SHP77 (cell line): Measurements from ENCODE around the gene PDE10A.

Experiments used
- DNase-seq, 2 experiments: peaks; one replicate each; lab custom pipeline; 2025; lab: John Stamatoyannopoulos, UW

Gene PDE10A

GRCh38 chr6:165662749-165663376, at the start of gene PDE10A:
PDE10A (minus strand) TSS chr6:165663241; CDS start chr6:165662811, 430 bp downstream.
- peak; percentile 57 to 62 for DNase-seq

- DNase-seq: no peak
These were observed 46.0 kb upstream of the PDE10A start for GRCh38 chr6:165708985-165709576.

- DNase-seq: no peak
These were observed 44.2 kb upstream of the PDE10A start for GRCh38 chr6:165707067-165707853.

GRCh38 chr6:165705941-165706340, 42.9 kb upstream of the PDE10A start:
- DNase-seq: no peak

GRCh38 chr6:165704045-165704748, 41.2 kb upstream of the PDE10A start:
- DNase-seq: no peak

GRCh38 chr6:165702669-165703068, 39.6 kb upstream of the PDE10A start:
- no peak for DNase-seq

- no peak for DNase-seq
These were observed 38.7 kb upstream of the PDE10A start for GRCh38 chr6:165701564-165702354.

- DNase-seq: no peak
These were observed 38.0 kb upstream of the PDE10A start for GRCh38 chr6:165701005-165701404.

GRCh38 chr6:165698868-165699267, 35.8 kb upstream of the PDE10A start:
- DNase-seq: no peak

- no peak for DNase-seq
These were observed 34.1 kb upstream of the PDE10A start for GRCh38 chr6:165697171-165697570.

- no peak for DNase-seq
These were observed 32.9 kb upstream of the PDE10A start for GRCh38 chr6:165695722-165696515.

- no peak for DNase-seq
These were observed 31.3 kb upstream of the PDE10A start for GRCh38 chr6:165694296-165694695.

- DNase-seq: no peak
These were observed 29.1 kb upstream of the PDE10A start for GRCh38 chr6:165692106-165692653.

- DNase-seq: no peak
These were observed 26.7 kb upstream of the PDE10A start for GRCh38 chr6:165689699-165690098.

- no peak for DNase-seq
These were observed 23.7 kb upstream of the PDE10A start for GRCh38 chr6:165686596-165687365.

- DNase-seq: no peak
These were observed 22.3 kb upstream of the PDE10A start for GRCh38 chr6:165685302-165685701.

- DNase-seq: peak; percentile 47 to 56
These were observed 21.3 kb upstream of the PDE10A start for GRCh38 chr6:165684333-165684732.

- no peak for DNase-seq
These were observed 17.9 kb upstream of the PDE10A start for GRCh38 chr6:165680975-165681374.

GRCh38 chr6:165679326-165679725, 16.3 kb upstream of the PDE10A start:
- no peak for DNase-seq

- DNase-seq: no peak
These were observed 15.9 kb upstream of the PDE10A start for GRCh38 chr6:165678904-165679303.
